Frontal cortex (tissue), 4 donors: ENCODE measurements around the gene UQCC5. TPM values are rescaled to one million over a fixed set of nuclear protein-coding genes. Genes with fewer than 3 reads are reported as not detected.
A peak's percentile ranks its signal among the peaks of the same experiment; 100 is the strongest.

Source experiments
- DNase-seq, 2 donors: peaks; one replicate each; pipeline ENCODE4 v3.0.0; 2012; ENCODE audit warnings: low spot score in 2 of 2
- FAIRE-seq: peaks from 2 replicates; lab custom pipeline; 2012; peaks lifted over from hg19 to GRCh38; lab: Jason Lieb, UNC
- total RNA-seq: library from RNA; depleted of rRNA; stranded (reverse); fragments of >200 nt; gene quantifications from one replicate; pipeline ENCODE4 v1.2.3, GENCODE V29; 2014
- donor health status: control.
- donor health status: control.
- donor health status: control.

UQCC5 gene
- total RNA-seq, 1 donor from 2014 or later, result 2.0 TPM

- DNase-seq, result peak; percentile 18 to 35
These were observed 5.2 kb upstream of the UQCC5 start for GRCh38 chr3:52530918-52531826.

DNA sequence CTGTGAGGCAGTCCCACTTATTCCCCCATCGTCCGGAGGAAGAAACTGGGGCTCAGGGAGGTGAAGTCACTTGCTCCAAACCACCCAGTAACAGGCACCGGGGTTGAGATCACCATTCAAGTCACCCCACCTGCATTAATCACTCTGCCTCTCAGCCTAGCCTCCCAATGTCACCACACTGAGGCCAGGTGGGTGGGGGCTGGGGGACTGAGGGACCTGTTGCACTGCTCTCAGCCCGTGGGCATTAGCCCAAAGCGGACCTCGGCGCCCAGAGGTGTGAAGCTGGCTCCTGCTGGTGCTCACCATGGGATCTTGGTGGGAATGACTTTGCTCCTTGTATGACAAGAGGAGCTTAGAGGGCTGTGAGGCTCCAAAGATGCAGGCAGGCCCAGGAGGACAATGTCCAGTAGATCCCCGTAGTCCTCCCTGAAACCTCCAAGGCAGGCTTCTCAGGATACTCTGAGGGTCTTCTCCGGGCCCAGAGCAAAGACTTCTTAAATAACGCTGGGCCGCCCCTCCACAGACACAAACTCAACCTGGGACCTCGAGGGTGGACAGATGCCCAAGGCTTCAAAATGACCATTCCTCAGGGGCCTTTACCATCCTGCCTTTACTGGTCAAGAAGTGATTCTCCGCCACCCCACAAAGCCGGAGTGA lies 4.4 kb upstream of the UQCC5 start:
- DNase-seq (peak; percentile 12 to 21), FAIRE-seq (no peak)

More at GRCh38 chr3:52530918-52531826, 5.2 kb upstream of the UQCC5 start:
- no peak for FAIRE-seq

- DNase-seq (peak; percentile 24 to 42), FAIRE-seq (no peak)
These were observed 3.9 kb upstream of the UQCC5 start for GRCh38 chr3:52532517-52532837.

DNA sequence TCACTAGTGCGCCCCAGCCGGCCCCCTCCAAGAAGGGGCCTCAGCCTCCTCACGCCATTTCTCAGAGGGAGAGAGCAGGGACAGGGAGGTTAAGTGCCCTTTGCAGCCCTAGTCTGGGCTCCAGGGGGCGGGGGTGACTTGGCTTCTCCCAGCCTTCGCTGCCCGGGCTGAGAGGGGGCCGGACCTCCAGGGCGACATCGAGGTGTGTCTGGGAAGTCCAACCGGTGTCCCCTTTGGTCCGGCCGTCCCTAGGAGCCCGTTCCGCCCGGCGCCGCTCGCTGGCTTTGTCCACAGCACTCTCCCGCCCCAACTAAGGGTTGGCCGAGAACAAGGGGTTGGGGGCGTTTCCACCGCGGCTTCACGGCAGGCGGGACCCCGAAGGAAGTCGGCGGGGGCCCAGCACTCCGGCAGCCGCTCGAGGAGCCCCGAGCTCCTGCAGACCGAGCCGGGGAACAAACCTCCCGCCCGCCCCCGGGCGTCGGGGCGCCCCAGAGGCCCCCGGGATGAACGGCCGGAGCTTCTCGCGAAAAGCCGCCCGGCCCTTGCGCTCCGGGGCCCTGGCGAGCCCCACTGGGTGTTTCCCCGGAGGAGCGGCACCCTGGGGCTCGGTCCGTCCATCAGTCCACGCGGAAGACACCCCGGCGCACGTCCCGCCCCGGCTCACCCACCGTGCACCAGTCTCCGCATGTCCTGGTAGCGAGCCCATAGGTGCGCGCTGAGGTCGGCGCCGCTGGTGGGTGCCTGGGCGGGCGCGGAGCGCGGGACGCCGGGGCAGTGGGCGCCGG lies 3.4 kb upstream of the UQCC5 start:
- DNase-seq, result peak; percentile 42 to 53
- FAIRE-seq, result no peak

GRCh38 chr3:52533623-52534280 lies 2.7 kb upstream of the UQCC5 start, which contains the start of gene NT5DC2:
Gene NT5DC2, minus strand, starts transcription at chr3:52533857. Its CDS starts 120 bp downstream, at chr3:52533737.
- DNase-seq, result peak; percentile 90 to 92
- no peak for FAIRE-seq

DNA sequence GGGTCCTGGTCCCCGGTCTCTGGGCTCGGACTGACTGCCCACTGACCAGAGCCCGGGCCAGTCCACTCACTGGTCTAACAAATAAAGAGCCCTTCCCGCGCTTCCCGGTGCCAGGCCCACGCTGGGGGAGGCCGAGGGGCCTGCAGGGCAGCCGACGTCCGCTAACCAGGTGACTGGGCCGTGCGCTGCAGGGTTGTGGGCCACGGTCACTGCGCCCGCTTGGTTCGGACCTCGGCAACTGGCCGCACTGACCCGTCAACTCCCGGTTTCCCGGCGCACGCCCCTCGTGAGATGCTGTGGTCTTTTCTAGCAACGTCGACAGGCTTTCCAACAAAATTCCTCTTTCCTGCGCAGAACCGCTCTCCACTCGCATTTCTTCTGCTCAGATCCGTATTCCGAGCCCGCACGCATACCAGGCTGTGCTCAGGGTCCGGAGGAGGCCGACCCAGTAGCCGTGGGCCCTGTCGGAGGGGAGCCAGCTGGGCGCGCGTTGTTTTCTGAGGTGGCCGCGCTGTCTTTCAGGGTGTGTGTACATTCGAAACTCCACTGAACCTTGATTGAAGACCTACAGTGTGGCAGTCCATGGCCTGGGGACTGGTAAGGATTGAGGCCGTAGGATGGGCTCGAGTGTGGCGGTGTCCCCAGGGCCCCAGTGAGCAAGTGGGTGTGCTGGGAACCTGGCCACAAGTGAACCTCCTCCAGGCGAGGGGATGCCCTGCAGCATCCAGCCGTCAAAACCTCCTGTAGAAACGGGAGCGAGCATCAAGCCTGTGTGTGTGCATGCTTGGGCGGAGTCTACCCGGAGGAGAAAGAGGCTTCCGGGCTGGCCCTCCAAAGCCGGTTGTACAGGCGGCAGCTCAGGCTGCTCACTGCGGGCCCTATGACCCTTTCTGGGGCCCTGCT lies 1.9 kb upstream of the UQCC5 start:
- DNase-seq, result peak; percentile 14 to 37
- FAIRE-seq, result no peak

DNA sequence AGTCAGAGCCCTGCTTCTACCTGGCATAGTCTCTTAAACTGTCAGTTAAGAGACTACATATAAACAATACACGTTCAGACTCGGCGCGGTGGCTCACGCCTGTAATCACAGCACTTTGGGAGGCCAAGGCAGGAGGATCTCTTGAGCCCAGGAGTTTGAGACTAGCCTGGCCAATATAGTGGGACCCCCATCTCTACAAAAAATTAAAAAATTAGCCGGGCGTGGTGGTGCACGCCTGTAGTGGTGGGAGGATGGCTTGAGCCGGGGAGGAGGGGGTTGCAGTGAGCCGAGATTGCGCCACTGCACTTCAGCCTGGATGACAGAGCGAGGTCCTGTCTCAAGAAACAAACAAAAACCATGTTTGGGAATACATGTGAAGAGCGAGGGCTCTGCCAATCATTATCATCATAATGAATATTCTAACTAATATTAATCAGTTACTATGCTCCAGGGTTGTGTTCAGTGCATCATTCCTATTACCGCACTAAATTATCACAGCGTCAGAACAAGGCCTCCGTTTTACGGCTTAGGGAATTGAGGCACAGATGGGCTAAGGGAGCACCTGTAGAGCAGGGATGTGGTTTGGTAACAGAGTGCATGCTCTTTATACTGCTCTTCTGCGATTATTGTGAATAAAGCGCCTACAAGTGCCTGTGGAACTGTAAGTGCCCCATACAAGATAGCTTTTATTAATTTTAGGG lies 844 bp upstream of the UQCC5 start:
- no peak for FAIRE-seq
- DNase-seq, result peak in 1 of 2 donors; percentile 26

DNA sequence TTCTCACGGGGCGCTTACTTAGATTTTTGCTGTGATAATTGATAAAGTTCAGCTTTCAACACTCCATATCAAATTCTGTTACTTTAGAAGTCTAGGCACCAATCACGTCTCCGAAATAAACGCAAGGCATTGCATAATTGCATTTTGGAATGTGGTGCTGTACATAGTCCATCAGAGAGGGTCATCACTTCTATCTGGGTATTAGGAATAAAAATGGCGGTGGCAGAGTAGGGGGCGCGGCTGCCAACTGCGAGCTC lies 365 bp upstream of the UQCC5 start:
- FAIRE-seq, result no peak
- DNase-seq, result no peak

- FAIRE-seq (no peak), DNase-seq (no peak)
These were observed 788 bp downstream of the UQCC5 start for GRCh38 chr3:52537165-52537620.

- no peak for FAIRE-seq
- DNase-seq, result peak in 1 of 2 donors; percentile 11
These were observed 1.5 kb downstream of the UQCC5 start for GRCh38 chr3:52537726-52538421.

- DNase-seq, result no peak
- FAIRE-seq, result no peak
These were observed 2.7 kb downstream of the UQCC5 start for GRCh38 chr3:52539010-52539653.

DNA sequence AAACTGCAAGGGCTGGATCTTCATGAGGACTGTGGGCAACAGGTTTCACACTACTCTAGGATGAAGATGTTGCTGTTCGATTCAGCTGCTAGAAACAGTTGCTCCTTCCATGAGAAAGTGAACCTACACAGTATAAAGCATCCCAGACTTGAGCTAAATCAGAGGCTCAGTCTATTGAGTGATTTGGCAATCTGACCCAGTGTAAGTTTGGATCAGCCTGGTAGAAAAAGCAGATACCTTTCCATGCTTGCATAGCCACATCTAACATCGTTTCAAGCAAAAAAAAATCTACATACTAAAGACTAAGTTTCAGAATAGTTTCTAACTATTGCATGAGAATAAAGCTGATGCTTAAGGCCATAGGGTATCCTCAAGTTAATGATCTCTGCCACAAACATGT lies 4.6 kb downstream of the UQCC5 start:
- DNase-seq, result no peak
- FAIRE-seq, result no peak

GRCh38 chr3:52544937-52545336 lies 8.5 kb downstream of the UQCC5 start:
- FAIRE-seq, result no peak
- no peak for DNase-seq

GRCh38 chr3:52546111-52546901 lies 9.9 kb downstream of the UQCC5 start:
- peak; percentile 8 for FAIRE-seq

DNA sequence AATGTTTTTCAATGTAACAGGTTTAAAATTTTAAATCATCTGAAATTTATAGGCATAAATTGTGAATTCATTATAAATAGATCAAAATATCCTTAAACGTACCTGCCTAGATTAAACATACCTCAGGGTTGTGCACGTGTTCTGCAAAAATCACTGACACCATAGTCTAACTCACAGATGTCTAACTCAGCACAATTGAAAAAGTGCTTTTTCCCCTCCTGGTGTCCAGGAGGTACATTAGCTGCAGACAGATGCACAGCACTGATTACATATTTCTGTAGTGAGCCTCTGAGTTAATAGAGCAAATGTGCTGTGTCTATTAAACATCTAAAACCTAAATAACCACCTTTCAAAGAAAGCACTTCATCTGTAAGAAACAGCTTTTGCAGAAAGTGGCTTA lies 10.7 kb downstream of the UQCC5 start:
- no peak for DNase-seq
- no peak for FAIRE-seq

More at GRCh38 chr3:52546111-52546901, 9.9 kb downstream of the UQCC5 start:
- no peak for DNase-seq

GRCh38 chr3:52551118-52551517 lies 14.7 kb downstream of the UQCC5 start:
- FAIRE-seq (no peak), DNase-seq (no peak)

GRCh38 chr3:52552089-52552488 lies 15.7 kb downstream of the UQCC5 start:
- FAIRE-seq, result no peak
- DNase-seq, result no peak
